MM.1S (cell line): ENCODE measurements around the gene SARS2.

Experiments used
- EZH2 ChIP-seq: fragments of 300-600 bp; sonication (generic); optimal IDR thresholded peaks from 2 replicates; pipeline ENCODE3; 2017; ENCODE audit warnings: low read depth, mild to moderate bottlenecking, antibody characterized with exemption, low read length, mixed read lengths
- TF ChIP-seq, protein P1 (sequence below): fragments of 300-600 bp; sonication (generic); IDR thresholded peaks from 2 replicates; pipeline ENCODE4 v1.5.1; 2016; ENCODE audit warnings: antibody characterized with exemption, low read length, mixed read lengths

DNA sequence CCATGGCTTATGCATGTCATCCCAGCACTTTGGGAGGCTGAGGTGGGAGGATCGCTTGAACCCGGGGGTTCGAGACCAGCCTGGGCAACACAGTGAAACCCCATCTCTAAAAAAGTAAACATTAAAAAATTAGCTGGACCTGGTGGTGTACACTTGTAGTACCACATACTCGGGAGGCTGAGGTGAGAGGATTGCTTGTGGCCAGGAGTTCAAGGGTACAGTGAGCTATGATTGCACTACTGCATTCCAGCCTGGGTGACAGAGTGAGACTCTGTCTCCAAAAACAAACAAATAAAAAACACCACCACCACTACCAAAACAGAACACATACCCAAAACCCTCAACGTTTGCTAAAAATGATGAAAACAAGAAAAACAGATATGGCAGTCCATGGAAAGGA is 29.1 kb upstream of the SARS2 start:
- TF ChIP-seq, protein P1, sequence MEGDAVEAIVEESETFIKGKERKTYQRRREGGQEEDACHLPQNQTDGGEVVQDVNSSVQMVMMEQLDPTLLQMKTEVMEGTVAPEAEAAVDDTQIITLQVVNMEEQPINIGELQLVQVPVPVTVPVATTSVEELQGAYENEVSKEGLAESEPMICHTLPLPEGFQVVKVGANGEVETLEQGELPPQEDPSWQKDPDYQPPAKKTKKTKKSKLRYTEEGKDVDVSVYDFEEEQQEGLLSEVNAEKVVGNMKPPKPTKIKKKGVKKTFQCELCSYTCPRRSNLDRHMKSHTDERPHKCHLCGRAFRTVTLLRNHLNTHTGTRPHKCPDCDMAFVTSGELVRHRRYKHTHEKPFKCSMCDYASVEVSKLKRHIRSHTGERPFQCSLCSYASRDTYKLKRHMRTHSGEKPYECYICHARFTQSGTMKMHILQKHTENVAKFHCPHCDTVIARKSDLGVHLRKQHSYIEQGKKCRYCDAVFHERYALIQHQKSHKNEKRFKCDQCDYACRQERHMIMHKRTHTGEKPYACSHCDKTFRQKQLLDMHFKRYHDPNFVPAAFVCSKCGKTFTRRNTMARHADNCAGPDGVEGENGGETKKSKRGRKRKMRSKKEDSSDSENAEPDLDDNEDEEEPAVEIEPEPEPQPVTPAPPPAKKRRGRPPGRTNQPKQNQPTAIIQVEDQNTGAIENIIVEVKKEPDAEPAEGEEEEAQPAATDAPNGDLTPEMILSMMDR: no peak
- no peak for TF ChIP-seq EZH2
